Activated CD4-positive, CD25-positive, alpha-beta regulatory T cell treated with anti-CD3 and anti-CD28 coated beads, Interleukin-2, amount 50 U/mL, for 72 hours (primary cell): ENCODE results near the gene ADRM1.

ENCODE experiments used
- DNase-seq: peaks from one replicate; pipeline ENCODE4 v3.0.0; 2021

ADRM1 gene

DNA sequence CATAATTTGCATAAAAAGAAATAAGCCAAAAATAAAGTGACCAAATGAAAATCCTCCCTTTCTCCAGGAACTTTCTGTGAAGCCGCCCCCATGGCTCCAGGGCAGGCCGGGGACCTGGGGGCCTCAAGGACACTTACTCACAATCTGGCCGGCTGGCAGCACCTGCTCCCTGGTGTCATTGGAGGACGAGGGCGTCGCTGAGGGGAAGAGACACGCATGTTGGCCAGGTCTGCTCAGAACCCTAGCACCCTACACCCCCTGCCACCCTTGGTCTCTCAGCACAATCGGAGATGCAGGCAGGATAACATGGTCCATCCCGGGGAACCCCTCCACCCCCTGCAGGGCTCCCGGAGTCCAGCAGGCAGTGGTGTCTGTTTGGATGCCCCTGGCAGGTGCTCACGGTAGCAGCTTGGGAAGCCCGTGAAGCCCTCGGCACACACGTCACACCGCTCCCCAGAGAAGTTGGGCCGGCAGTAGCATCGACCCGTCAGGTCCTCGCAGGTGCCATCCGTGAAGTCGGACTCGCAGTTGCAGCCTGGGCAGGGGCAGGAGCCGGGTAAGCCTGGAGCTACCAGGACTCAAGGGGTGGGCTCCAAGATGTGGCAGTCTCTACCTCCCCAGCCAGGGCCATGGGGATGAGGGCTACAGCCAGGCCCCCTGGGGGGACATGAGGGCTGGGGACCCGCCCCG, 43.0 kb downstream of the ADRM1 start:
- DNase-seq, result no peak

DNA sequence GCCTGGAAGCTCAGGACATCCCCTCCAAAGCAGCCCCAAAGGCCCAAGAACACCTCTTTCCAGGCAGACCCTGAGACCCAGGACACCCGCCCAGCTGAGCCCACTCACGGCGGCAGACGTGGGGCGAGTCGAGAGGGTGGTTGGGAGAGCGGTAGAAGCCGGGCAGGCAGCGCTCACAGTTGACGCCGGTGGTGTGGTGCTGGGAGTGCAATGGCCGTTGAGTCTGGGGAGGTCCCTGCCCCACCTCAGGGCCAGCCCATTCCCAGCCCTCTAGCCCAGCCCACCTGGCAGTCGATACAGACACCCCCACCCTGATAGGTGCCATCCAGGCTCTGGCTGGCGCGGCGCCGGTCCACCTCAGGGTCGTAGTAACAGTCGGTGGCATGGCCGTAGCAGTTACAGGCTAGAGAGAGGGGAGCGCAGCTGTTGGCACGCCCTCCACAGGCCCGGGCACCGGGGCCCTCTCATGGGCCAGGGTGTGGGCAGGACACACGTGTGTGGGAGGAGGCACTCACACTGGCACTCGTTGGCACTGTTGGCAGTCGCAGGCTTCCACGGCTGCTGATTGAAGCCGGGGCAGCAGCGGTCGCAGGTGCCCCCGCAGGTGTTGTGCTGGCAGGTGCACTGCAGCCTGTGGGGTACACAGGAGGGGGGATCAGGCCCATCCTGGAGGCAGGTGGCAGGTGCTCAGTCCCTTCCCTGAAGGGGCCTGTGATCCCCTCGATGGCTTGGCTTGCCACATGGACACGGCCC, 43.8 kb downstream of the ADRM1 start:
- DNase-seq, result no peak

DNA sequence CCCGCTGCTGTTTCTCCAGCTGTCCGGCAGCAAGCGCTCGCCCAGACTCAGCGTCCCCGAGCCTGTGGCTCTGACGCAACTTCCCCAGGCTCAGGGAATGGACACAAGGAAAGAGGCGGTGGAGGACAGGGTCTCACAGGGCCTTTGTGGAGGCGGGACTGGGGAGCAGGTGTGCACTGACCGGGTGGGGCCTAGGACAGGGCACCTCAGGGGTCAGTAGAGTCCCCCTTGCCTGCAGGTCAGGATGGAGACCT, 44.3 kb downstream of the ADRM1 start:
- DNase-seq, result no peak

DNA sequence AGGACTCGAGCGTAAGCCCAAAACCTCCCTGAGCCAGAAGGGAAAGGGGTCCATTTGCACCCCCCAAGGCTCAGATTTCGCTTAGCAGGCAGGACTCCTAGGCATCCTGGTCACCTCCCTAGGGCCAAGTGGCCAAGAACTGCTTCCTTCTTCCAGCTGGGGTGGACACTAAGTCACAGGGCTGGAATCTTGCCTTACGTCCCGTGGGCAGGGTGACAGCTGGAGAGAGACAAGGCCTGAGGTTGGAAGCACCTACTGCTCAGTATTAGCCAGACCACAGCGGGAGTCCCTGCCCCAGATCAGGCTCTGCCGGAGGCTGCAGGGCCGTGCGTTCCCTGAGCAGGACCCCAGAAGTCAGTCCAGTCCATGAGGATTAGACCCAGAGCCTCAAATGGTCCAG, 44.6 kb downstream of the ADRM1 start:
- DNase-seq, result no peak

DNA sequence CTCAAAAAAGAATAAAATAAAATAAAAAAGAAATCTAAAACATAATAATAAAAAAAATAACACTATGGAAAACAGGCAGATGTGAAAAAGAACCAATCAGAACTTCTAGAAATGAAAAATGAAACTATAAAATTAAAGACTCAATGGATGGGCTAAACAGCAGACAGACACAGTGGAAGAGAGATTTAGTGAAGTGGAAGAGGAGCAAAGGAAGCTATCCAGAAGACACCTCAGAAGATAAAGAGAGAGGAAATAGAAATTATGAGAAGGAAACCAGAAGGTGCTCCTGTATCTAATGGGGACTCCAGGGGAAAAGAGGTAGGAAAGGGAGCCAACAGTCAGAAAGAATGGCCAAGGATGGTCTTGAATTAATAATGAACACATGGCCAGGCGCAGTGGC, 45.8 kb downstream of the ADRM1 start:
- no peak for DNase-seq

DNA sequence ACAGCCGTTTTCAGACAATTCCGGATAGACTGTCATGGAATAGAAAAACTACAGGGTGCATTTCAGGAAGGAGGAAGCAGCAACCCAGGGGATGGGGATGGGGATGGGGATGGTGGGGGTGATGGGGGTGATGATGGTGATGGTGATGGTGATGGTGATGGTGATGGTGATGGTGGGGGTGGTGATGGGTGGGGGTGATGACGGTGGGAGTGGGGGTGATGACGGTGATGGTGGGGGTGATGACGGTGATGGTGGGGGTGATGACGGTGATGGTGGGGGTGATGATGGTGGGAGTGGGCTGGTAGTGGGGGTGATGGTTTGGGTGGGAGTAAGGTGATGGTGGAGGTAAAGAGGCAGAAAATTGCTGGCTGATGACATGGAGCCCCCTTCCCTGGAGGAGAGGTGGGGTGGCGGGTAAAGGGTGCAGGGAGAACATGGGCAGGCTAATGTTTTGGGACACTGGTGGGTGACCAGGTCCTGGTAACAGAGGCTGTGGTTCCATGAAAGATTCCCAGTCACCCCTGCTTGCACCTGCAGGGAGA, 46.8 kb downstream of the ADRM1 start:
- DNase-seq, result no peak

DNA sequence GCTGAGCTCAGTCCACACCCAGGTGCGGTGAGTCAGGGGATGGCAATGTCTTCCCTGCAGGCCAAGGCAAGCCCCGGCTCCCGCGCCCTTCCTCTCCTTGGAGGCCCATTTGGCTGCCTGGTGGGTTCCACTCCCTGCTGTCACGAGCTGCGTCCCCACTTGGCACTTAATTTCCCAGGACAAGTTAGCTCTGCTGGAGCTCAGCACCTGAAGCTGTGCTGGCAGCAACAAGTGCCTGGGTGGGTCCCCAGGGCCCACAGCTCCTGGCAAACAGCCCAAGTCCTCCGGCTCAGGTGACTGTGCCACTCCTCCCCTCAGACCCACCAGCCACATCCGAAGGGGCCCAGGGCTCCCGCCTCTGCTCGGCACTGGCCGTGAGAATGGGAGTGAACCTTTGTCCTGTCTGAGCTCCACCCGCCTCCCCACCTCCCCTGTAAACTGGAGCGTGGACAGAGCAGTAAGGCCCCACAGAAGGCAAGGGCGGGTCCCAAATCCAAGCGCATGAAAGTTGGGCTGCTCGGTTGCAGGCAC, 47.4 kb downstream of the ADRM1 start:
- no peak for DNase-seq

DNA sequence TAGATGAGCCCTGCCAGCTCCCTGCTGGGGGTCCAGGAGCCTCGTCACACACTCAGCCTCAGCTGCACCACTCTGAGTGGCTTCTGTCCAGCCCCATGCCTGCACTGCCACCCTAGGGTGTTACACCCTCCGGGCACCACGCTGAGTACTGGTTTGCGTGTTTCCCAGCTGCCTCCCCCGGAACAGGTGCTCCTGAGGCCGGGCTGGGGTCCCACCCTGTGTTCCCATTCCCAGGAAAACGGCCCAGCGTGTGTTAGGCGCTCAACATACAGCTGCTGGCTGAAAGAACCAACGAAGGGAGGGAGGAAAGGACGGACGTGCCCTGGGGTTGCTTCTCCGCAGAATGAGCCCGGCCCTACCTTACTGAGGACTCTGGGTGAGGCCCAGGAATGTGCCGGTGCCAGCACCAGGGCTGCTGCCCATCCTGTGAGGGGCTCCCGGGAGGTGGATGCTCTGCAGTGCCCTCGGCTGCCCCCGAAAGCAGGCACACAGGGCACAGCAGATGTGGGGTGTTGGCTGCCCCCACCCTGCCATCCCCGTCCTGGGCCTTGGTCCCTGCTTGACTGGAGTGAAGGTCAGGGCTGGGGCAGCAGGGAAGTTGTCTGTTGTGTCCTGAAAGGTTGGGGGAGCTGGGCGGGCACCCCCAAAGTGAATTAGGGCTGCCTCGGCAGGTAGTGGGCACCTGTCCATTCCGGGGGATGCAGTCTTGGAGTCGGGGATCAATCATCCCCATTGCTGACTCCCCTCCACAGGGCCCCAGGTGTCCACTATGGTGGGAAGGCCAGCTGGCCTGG, 48.0 kb downstream of the ADRM1 start:
- no peak for DNase-seq

DNA sequence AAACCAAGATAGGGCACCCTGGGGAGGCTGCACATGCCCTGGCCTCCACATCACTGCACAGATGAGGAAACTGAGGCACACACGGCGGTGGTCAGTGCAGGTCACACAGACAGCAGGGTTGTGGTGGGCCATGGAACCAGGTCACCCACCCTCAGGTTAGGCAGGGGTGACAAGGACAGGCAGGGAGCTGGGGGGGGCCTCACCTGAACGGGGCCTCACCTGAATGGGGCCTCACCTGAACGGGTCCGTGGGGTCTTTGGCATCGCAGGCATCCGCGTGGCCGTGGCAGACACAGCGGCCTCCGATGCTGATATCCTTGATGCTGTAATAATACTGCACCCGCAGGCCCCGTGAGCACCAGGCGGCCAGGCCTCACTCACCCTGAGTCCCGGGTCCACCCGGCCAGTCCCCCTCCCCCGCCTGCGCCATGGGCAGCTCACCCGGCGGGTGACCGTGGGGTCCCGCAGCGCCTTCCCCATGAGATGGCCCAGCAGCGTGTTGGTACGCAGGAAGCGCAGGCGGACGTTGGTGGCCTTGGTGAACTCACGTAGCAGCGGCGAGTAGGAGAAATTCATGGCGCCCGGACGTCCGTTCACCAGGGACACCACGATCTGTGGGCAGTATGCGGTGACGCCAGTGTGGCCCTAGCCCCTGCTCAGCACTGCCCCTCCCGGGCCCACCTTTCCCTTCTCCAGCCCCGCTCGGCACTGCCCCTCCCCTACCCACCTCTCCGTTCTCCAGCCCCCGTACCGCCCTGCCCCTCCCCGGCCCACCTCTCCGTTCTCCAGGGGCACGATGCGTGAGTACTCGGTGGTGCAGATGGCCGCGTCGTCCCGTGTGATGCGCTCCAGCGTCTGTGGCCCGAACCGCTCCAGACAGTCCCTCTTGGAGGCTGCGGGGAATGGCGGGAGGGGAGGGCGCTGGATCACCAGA, 48.9 kb downstream of the ADRM1 start:
- DNase-seq, result no peak

DNA sequence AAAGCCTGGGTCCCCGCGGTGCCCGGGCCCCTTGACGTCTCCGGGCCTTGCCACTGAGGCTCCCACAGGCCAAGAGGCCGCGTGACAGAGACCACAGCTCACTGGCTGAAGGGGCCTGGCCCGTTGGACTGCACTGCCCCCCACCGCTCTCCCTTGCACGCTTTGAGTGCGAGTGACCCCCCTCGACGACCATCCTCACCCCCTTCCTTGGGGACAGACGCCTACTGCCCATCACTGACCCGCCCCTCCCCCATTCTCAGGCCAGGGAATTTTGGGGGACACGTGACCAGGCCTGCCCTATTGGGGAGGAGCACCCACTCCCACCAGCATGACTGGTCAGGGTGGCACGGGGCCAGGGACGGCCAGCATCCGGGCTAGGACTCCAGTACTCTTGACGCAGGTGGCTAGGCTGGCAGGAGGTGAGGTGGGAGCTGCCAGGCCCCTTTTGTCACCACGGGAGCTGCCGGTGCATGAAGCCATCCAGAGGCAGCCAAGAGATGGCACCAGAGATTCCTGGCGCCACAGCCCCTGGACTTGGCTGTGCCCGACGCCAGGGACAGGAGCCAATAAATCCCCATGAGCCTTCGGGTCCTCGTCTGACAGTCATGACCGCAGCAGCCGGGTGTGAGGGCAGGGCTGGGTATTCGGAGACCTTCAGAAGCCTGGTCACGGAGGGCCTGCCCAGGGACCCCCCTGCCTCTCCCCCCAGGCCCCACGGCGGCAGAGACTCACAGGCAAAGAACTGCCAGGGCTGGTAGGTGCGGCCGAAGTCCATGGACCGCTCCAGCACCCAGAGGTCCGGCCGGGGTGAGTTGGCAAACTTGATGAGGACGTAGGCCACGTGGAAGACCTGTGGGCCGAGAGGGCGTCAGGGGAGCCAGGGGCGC, 49.8 kb downstream of the ADRM1 start:
- no peak for DNase-seq

DNA sequence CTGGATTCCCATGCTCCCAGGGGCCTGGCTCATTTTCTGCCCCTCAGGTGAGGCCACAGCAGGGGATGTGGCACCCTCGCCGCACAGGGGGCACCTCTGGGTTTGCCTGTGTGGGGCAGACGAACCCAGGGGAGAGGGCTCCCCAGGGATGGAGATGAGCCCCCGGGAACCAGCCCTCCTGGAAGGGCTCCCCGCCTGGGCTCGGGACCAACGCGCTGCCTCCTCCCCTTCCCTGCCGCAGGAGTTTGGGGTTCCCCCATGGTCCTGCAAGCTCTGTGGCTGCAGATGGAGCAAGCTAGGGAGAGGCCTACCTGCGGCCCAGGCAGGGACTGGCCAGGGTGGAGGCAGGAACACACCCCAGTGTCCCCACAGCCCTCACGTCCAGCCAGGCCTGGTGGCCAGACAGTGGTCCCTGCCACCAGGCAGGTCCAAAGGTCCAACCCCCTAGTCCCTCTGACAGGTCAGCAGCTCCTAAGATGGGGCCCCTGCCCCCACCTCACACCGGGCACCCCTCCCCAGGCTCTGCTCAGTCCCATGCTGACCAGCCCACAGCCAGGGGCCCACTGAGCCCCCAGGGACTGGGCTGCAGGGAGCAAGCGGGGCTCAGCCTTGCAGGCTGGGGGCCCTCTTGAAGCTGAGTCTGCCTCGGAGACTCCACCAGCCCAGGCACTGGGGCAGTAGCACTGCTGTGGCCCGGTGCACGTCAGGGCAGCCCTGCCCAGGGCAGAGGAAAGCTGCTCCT, 50.7 kb downstream of the ADRM1 start:
- DNase-seq, result no peak

DNA sequence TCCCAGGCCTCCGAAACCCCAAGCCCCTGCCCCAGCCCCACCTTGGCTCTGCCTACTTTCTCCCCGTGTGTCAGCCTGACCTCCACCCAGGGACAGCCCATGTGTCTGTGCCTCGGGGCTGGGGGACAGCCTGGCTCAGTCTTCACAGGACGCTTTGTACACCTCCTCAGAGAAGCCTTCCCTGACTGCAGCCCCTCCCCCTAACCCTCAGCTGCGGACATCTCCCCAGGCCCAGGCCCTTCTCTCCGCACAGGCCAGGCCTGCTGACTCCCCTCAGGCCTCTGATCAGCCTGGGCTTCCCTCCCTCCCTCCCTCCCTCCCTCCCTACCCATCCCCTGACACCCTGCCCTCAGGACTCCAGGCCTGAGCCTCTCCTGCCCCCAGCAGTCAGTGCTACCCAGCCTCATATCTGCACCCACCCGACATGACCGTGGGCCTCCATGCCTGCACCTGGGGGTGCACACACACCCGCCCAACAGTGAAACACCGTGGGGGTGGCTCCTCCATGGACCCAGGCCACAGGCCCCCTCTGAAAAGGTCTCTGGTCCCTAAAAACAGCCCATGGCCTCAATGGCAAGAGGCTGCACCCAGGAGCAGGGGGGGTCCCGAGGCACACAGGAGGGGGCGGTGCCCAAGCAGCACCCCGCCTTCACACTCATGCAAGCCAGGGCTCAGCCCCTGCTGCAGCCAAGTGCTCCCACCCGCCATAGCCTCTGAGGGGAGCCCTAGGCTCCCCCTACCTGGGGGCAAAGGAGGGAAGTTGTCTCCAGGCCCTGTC, 51.4 kb downstream of the ADRM1 start:
- no peak for DNase-seq

DNA sequence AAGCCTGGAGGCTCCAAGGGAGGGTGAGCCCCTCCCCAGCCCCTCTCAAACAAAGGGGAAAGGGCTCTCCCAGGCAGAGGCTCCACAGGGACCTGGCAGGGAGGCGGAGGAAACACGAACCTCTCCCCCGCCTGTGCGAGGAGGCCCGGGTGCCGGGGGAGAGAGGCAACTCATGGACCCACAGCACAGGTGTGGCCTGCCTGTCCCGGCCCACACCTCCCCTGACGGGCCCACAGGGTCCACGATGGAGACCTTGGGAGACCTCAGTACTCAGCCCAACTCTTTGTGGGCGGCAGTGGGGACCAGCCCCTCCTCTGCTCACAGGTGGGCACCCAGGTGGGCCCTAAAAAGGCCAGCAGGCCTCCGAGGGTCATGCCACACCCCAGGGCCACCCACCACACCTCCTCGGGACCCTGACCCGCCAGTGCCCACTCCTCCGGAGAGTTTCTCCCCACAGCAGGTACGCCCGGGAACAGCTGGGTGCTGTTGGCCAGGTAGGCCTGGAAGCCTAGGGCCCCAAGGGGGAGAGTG, 52.1 kb downstream of the ADRM1 start:
- DNase-seq, result no peak

DNA sequence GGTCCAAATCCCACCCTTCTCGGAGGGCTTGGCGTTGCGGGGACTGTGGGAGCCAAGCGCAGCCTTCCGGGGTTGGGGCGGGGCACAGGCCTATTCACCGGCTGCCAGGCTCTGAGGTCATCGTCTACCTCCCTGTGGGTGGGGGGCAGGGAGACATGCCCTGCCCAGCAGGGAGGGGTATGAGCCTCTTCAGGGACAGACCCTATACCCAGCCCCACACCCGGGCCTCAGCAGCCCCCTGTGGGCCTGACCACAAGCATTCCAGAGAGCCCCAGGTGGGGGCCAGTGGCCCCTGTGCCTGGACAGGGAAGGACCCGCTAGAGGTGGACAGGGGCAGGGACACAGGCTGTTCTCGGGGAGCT, 52.7 kb downstream of the ADRM1 start:
- no peak for DNase-seq

DNA sequence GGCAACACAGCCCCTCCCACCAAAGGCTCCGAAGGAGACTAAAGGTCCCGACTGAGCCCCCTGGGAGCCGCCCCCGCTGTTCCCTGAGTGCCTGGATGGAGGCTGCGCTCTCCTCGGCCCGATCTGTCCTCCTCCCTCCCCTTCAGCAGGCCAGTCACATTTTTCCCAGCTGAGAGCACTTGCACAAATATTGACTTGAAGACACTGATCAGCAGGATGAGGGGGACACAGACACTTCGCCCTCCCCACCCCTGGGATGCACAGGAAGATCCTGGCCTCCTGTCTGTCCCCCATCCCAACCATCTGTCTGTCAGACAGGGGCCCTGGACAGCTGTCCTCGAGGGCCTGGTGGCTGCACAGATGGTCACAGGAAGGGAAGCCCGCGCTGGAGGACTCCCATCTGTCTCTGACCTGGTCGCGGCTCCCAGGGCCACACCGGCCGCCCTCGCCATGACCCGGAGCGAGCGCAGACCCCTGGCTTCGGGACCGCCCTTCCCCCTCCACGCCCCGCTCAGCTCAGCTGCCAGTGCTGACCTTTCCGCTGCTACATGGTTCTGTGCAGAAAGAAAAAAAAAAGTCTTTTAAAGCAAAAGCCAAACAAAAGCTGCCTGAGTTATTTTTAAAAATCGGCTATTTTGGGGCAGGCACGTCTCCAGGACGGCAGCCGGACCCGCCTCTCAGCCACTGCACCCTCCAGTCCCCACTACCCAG, 53.2 kb downstream of the ADRM1 start:
- no peak for DNase-seq

DNA sequence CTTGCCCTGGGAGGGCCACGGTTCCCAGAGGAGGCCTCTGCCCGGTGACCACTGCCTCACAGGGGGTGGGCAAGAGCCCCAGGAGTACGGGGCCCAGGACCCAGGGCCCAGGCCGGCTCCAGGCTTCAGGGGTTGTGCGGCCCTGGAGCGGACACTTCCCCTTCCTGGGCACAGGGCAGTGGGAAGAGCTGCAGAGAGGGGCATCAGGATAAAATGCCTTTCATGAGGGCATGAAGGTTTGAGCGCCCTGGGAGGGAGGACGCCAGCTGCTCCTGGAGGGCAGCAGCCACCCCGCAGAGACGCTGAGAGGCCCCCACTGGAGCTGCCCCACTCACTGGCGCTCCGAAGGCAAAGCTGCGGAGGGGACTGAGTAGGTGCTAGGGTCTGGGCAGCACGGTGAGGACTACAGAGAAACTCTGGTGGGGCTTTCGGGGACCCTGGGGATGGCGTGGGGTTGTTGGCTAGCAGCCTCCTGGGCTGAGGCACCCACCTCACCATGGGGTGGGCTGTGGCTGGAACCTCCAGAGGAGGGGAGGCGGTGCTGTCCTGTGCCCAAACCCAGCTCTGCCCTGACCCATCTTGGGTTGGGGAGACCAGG, 53.9 kb downstream of the ADRM1 start:
- DNase-seq, result no peak

DNA sequence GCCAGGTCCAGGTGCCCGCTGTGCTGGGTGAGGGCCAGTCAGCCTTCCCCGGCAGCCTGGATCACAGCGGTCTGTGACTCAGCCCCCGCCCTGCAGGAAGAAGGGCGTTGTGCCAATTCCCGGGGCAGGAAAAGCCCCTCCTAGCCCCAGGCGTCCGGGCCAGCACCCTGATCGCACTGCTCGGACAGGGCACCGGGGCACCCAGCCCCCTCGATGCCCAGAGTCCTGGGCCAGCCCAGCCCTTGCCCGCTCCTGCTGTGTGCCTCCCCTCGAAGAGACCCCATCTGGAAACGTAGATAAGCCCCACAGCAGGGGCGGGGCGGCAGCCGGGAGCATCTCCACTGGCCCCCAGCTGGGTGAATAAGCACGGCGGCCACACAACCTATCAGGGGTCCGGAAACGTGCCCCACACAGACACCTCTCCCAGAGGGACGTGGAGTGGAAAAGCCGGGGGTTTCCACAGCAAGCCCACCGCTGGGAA, 54.4 kb downstream of the ADRM1 start:
- no peak for DNase-seq

DNA sequence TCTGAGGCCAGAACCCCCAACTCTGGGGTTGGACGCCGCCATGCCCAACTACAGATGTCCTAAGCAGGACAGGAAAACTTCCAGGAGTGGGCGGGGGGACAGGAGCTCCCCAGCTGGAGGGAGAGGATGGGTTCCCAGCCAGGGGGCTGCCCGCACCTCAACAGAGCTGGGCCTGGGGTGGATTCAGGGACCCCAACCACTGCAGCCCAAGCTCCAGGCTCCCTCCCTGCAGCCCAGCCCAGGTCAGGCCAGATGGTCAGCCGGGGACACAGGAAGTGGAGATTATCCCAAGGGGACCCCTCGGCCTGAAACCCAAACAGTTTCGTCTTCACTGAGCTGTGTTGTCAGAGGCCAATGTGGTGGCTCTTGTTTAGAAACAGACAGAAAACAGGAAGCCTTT, 54.9 kb downstream of the ADRM1 start:
- no peak for DNase-seq
